Measurements from ENCODE around the gene PGA4.
"Not testable (repeated sequence)": the region's sequence is repeated elsewhere in the genome, so short reads cannot be mapped to it uniquely, and the experiment has no call there.

Gene PGA4

DNA sequence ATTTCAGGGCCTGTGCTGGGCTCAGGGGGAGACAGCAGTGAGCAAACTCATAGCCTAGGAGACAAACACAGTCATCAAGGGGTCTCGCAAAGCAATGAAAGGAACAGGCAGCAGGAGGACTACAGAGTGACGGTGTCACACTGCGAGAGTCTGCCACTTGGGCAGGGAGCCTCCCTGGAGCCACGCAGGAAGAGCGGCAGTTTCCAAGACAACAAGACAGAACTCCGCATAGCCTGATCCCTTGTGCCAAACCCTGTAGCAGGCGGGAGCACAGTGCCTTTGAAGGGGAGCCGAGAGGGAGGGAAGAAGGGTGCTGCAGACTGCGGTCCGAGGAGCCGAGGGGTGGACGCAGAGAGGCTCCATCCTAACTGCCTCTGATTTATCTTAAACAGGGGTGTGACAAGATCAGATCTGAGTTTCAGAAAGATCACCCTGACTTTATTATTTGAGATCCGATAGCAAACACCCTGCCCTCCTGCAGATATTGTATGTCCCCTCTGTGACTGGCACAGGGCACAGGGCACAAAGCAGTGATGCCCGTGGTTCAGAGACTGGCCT is 17.6 kb upstream of the PGA4 start:
- DNase-seq (ENCODE audit: low spot score), result not testable (repeated sequence)

DNA sequence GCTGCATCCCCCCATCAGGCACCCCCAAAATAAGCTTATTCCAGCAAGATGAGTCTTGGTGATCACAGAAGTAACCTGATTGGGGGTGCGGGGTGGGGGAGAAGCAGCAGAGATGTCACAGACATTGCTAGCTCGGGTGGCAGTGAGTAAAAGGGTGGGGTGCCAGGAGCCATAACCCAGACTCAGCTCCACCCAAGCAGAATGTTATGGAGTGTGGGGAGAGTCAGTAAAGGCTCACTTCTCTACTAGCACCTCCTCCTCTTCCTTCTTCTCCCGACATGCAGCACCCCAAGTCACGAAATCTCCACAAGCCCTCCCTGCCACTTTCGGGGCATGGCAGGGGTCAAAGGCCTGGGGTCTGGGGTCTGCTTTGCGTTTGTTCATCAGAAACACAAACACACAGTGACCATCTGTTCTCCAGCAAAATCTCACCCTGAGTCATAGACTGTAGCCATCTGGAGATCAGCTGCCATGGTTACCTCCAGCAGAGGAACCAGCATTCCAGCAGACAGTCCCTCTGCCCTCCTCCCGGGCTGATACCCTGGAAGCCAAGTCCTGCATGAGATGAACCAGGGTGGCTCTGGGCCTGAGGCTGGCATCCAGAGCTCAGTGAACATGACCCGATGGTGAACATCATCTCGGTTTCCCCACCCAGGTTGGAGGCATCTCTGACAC is 14.4 kb upstream of the PGA4 start:
- not testable (repeated sequence) for DNase-seq (ENCODE audit: low spot score)

DNA sequence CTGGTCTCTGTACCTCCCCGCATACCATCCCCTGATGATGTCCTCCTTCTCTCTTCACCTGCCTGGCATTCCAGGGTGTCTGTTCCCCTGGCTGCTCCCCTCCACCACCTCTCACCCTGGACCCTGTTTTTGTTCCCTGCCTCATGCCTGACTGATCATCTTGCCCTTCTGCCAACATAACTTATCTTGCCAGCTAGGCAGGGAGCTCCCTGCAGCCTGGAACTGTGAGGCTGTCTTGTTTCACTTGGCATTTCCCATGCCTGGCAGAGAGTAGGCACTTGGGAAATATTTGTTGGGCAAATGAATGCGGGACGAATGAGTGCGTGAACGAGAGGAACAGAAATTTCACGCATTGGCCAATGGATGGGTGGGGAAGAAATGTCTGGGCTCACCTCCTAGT is 11.5 kb upstream of the PGA4 start:
- not testable (repeated sequence) for DNase-seq (ENCODE audit: low spot score)

DNA sequence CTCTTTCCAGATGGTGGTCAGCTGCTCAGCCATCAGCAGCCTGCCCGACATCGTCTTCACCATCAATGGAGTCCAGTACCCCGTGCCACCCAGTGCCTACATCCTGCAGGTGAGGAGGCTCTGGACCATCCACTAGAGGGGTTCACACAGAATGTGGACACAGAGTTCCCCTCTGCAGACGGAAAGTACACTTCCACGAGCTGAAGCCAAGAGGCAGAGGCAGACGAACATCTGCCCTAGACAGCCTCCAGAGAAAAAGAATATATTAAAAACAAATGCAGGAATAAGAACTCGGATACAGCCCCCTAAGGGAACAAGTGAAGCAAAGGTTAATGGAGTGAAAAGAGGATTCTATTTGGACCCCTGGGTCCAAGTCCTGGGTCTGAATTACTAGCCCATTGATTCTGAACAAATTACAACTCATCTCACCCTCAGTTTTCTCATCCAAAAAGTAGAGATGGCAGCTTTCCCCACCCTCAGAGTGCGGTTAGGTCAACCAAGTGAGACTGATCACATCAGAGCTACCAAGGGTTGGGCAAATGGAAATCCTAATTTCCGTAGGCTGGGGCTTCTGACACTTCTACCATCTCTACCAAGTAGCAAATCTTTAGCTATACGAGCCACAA is 10.7 kb upstream of the PGA4 start:
- DNase-seq (ENCODE audit: low spot score), result not testable (repeated sequence)

DNA sequence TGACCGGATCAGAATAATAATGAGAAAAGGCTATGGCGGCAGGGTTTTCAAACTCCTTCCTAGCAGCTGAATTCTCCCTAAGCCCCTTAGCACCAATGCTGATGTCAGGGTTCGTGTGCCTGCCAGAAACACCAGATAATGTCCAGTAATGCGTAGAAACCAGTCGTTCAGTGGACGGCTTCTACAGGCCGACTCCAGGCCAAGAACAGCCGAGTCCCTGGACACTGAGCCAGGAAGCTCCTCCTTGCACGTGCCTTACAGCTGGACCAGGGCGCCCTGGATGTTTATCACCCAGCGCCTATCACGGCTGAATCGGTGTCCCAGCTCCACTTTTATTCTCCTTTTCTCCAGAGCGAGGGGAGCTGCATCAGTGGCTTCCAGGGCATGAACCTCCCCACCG is 9.9 kb upstream of the PGA4 start:
- DNase-seq (ENCODE audit: low spot score), result not testable (repeated sequence)

DNA sequence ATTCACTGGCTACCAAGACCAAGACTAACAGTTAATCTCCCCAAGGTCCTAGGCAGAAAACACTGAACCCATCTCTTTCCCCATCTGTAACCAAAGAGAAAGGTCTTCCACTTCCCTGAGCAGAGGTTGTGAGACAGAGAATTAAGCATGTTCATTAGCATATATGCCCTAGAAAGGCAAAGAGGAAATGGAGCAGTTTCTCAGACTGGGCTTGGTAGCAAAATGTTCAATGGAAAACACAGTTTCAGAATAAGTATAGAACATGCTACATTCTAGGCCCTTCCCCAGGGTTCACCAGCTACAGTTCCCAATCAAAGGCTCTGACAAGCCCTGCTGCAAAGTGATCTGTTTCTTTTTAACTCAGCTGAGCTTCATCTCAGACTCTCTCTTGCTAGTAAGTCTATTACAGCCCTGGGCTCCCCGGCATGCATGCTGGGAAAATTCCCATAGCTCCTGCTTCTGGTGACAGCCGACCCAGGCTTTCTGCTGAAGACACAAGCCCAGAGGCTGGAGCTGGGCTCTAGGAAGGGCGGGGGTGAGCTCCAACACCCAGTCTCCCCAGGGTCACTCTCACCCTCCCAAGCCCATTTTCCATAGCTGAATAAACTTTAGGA is 8.3 kb upstream of the PGA4 start:
- not testable (repeated sequence) for DNase-seq (ENCODE audit: low spot score)

DNA sequence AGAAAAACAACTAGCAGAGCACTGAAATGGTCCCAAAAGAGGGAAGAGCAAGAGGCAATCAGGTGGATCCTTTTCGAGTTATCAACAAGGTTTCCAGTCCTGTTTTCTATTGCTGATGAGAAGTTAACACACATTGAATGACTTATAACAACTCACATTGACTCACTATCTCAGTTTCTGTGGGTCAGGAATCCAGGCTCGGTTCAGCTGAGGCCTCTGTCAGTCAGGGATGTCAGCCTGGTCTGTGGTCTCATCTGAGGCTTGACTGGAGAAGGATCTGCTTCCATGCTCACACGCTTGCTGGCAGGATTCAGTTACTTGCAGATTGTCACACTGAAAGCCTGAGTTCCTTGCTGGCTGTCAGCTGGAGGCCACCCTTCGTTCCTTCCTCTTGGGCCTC is 3.8 kb upstream of the PGA4 start:
- not testable (repeated sequence) for DNase-seq (ENCODE audit: low spot score)

DNA sequence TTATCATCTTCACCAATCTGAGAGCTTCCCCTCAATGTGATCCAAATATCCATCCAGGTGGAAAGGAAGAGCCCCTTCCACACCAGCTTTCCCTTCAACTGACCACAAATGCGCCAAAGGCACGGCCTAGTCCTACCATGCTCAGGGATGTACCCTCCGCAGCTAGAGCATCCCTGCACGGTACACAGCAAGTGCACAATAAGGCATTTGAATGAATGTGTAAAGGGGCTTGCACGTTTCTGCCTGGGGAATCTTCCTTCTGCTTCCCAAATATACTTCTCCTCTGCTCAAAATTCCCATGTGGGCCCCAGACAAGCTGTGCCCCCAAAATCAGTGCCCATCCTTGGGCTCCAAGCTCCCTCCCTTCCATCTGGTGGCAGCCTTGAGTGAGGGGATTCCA is 3.1 kb upstream of the PGA4 start:
- not testable (repeated sequence) for DNase-seq (ENCODE audit: low spot score)

DNA sequence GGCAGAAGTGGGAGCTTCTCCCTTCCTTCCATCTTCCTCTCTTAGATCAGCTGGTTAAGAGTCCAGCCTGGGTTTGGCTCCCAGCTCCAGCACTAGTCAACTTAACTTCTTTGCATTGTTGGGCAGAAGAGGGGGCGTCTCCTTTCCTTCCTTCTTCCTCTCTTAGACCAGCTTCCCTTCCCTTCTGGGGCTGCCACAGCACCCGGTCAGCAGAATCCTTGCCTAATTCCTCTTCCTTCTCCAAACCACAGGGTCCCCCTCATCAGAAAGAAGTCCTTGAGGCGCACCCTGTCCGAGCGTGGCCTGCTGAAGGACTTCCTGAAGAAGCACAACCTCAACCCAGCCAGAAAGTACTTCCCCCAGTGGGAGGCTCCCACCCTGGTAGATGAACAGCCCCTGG is 545 bp downstream of the PGA4 start:
- not testable (repeated sequence) for DNase-seq (ENCODE audit: low spot score)

DNA sequence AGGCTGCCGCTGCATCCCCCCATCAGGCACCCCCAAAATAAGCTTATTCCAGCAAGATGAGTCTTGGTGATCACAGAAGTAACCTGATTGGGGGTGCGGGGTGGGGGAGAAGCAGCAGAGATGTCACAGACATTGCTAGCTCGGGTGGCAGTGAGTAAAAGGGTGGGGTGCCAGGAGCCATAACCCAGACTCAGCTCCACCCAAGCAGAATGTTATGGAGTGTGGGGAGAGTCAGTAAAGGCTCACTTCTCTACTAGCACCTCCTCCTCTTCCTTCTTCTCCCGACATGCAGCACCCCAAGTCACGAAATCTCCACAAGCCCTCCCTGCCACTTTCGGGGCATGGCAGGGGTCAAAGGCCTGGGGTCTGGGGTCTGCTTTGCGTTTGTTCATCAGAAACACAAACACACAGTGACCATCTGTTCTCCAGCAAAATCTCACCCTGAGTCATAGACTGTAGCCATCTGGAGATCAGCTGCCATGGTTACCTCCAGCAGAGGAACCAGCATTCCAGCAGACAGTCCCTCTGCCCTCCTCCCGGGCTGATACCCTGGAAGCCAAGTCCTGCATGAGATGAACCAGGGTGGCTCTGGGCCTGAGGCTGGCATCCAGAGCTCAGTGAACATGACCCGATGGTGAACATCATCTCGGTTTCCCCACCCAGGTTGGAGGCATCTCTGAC is 4.5 kb downstream of the PGA4 start:
- not testable (repeated sequence) for DNase-seq (ENCODE audit: low spot score)

DNA sequence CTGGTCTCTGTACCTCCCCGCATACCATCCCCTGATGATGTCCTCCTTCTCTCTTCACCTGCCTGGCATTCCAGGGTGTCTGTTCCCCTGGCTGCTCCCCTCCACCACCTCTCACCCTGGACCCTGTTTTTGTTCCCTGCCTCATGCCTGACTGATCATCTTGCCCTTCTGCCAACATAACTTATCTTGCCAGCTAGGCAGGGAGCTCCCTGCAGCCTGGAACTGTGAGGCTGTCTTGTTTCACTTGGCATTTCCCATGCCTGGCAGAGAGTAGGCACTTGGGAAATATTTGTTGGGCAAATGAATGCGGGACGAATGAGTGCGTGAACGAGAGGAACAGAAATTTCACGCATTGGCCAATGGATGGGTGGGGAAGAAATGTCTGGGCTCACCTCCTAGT is 7.3 kb downstream of the PGA4 start:
- DNase-seq (ENCODE audit: low spot score), result not testable (repeated sequence)

DNA sequence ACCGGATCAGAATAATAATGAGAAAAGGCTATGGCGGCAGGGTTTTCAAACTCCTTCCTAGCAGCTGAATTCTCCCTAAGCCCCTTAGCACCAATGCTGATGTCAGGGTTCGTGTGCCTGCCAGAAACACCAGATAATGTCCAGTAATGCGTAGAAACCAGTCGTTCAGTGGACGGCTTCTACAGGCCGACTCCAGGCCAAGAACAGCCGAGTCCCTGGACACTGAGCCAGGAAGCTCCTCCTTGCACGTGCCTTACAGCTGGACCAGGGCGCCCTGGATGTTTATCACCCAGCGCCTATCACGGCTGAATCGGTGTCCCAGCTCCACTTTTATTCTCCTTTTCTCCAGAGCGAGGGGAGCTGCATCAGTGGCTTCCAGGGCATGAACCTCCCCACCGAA is 8.9 kb downstream of the PGA4 start:
- DNase-seq (ENCODE audit: low spot score), result not testable (repeated sequence)

DNA sequence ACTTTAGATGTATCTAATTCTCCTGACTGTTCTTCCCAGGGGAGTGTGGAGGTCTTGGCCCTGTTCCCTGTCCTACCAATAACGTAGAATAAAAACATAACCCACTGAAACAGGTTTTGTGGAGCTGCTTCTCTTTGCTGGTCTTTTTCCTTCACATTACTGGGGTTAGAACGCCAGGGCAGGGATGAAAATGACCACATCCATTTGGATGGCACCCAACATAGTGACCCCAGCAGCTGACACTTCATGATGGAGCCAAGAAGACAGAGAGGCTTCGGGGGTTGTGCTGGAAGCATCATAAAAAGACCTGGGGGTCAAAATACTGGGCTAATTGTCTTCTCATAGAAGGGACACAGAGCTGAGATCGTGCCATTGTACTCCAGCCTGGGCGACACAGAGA is 9.4 kb downstream of the PGA4 start:
- DNase-seq (ENCODE audit: low spot score), result not testable (repeated sequence)

DNA sequence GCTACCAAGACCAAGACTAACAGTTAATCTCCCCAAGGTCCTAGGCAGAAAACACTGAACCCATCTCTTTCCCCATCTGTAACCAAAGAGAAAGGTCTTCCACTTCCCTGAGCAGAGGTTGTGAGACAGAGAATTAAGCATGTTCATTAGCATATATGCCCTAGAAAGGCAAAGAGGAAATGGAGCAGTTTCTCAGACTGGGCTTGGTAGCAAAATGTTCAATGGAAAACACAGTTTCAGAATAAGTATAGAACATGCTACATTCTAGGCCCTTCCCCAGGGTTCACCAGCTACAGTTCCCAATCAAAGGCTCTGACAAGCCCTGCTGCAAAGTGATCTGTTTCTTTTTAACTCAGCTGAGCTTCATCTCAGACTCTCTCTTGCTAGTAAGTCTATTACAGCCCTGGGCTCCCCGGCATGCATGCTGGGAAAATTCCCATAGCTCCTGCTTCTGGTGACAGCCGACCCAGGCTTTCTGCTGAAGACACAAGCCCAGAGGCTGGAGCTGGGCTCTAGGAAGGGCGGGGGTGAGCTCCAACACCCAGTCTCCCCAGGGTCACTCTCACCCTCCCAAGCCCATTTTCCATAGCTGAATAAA is 10.5 kb downstream of the PGA4 start:
- DNase-seq (ENCODE audit: low spot score), result not testable (repeated sequence)

DNA sequence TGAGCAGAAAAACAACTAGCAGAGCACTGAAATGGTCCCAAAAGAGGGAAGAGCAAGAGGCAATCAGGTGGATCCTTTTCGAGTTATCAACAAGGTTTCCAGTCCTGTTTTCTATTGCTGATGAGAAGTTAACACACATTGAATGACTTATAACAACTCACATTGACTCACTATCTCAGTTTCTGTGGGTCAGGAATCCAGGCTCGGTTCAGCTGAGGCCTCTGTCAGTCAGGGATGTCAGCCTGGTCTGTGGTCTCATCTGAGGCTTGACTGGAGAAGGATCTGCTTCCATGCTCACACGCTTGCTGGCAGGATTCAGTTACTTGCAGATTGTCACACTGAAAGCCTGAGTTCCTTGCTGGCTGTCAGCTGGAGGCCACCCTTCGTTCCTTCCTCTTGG is 15.0 kb downstream of the PGA4 start:
- DNase-seq (ENCODE audit: low spot score), result not testable (repeated sequence)

DNA sequence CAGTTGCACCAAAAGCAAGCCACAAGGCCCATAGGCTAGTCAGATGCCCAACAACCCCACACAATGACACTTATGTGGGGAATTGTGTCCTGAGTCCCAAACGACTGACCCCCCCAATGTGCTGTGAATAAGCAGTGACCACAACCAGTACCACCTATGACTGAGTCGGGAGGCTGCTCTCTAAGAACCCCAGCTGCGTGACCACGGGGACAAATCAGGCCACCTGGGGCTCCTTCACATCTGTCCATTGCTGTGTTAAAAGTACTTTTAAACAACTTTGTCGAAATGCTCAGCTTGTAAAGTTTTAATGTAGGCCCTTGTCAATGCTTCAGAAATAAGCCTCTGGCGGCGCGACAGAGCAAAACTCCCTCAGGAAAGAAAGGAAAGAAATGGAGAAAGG is 18.1 kb downstream of the PGA4 start:
- not testable (repeated sequence) for DNase-seq (ENCODE audit: low spot score)

DNA sequence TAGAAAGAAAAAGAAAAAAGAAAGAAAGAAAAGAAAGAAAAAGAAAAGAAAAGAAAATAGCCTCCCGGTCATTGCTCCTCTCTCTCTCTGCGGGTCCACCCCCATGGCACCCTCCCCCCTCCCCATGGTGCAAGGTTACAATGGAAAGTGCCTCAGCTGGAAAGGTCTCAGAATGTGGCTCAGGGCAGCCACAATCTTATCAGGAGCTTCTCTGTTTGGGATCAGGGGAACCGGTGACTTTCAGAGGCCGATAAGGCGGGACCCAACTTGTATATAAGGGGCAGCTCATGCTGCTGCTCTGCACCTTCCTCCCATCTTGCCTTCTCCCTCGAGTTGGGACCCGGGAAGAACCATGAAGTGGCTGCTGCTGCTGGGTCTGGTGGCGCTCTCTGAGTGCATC is 18.7 kb downstream of the PGA4 start, which contains the start of gene PGA5:
PGA5 (plus strand) TSS at position 301 of the 400 bp plus-strand sequence; CDS start at position 353, 52 bp downstream.
- DNase-seq (ENCODE audit: low spot score), result not testable (repeated sequence)

DNA sequence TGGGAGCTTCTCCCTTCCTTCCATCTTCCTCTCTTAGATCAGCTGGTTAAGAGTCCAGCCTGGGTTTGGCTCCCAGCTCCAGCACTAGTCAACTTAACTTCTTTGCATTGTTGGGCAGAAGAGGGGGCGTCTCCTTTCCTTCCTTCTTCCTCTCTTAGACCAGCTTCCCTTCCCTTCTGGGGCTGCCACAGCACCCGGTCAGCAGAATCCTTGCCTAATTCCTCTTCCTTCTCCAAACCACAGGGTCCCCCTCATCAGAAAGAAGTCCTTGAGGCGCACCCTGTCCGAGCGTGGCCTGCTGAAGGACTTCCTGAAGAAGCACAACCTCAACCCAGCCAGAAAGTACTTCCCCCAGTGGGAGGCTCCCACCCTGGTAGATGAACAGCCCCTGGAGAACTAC is 19.4 kb downstream of the PGA4 start:
- DNase-seq (ENCODE audit: low spot score), result not testable (repeated sequence)

DNA sequence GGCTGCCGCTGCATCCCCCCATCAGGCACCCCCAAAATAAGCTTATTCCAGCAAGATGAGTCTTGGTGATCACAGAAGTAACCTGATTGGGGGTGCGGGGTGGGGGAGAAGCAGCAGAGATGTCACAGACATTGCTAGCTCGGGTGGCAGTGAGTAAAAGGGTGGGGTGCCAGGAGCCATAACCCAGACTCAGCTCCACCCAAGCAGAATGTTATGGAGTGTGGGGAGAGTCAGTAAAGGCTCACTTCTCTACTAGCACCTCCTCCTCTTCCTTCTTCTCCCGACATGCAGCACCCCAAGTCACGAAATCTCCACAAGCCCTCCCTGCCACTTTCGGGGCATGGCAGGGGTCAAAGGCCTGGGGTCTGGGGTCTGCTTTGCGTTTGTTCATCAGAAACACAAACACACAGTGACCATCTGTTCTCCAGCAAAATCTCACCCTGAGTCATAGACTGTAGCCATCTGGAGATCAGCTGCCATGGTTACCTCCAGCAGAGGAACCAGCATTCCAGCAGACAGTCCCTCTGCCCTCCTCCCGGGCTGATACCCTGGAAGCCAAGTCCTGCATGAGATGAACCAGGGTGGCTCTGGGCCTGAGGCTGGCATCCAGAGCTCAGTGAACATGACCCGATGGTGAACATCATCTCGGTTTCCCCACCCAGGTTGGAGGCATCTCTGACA is 23.3 kb downstream of the PGA4 start:
- DNase-seq (ENCODE audit: low spot score), result not testable (repeated sequence)

DNA sequence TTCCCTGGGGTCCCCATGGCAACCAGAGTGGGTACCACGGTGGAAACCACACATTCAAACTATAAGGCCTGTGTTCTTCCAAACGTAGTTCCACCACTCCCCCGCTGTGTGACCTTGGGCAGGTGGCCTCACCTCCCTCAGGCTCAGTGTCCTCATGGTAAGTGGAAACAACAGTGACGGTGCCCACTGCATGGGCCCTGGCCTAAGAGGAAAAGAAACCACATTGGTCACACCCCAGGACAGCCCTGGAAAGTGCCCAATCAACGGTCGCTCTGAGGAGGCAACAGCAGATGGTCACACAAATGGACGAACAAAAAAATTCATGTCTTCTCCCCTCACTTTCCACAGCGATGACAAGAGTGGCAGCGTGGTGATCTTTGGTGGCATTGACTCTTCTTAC is 25.9 kb downstream of the PGA4 start:
- DNase-seq (ENCODE audit: low spot score), result not testable (repeated sequence)

DNA sequence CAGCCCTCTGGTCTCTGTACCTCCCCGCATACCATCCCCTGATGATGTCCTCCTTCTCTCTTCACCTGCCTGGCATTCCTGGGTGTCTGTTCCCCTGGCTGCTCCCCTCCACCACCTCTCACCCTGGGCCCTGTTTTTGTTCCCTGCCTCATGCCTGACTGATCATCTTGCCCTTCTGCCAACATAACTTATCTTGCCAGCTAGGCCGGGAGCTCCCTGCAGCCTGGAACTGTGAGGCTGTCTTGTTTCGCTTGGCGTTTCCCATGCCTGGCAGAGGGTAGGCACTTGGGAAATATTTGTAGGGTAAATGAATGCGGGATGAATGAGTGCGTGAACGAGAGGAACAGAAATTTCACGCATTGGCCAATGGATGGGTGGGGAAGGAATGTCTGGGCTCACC is 27.1 kb downstream of the PGA4 start:
- DNase-seq (ENCODE audit: low spot score), result not testable (repeated sequence)
